Heart left ventricle (tissue), 16 donors: ENCODE measurements around the gene MAP3K5. TPM values are rescaled to one million over a fixed set of nuclear protein-coding genes. Genes with fewer than 3 reads are reported as not detected.

Experiments used
- ATAC-seq, 4 donors: fragments of 200-7000 bp; cut with Tn5 transposase; one replicate each; pipeline ENCODE4 v1.9.1; 2020 to 2022; ENCODE audit warnings: moderate library complexity in 4 of 4, mild to moderate bottlenecking in 3 of 4, moderate number of reproducible peaks in 1 of 4
- DNase-seq, 5 donors: peaks; one replicate each; pipeline ENCODE4 v3.0.0-alpha.2; 2020
- H3K27ac ChIP-seq, 12 donors: fragments of 200-600 bp; sonication (generic) in 4 of 12; one replicate each; pipeline versions ENCODE4 v1.5.0 to v1.8.0; 2016 to 2022; ENCODE audit warnings: mild to moderate bottlenecking in 2 of 12
- H3K27me3 ChIP-seq, 9 donors: fragments of 200-600 bp; sonication (generic) in 2 of 9; one replicate each; pipeline versions ENCODE4 v1.5.1 to v1.8.0; 2016 to 2022; ENCODE audit warnings: mild to moderate bottlenecking in 3 of 9
- H3K36me3 ChIP-seq, 9 donors: fragments of 200-600 bp; sonication (generic) in 2 of 9; one replicate each; pipeline versions ENCODE4 v1.5.0 to v1.8.0; 2018 to 2022; ENCODE audit warnings: mild to moderate bottlenecking in 2 of 9
- H3K4me1 ChIP-seq, 12 donors: fragments of 200-600 bp; sonication (generic) in 4 of 12; one replicate each; pipeline versions ENCODE4 v1.5.0 to v1.8.0; 2016 to 2022; ENCODE audit warnings: mild to moderate bottlenecking in 3 of 12
- H3K4me3 ChIP-seq, 12 donors: fragments of 200-600 bp; sonication (generic) in 4 of 12; one replicate each; pipeline versions ENCODE4 v1.5.0 to v1.8.0; 2017 to 2022; ENCODE audit warnings: mild to moderate bottlenecking in 9 of 12, moderate library complexity in 4 of 12
- H3K9me3 ChIP-seq, 12 donors: fragments of 200-600 bp; sonication (generic) in 4 of 12; one replicate each; pipeline versions ENCODE4 v1.5.0 to v1.8.0; 2016 to 2022; ENCODE audit warnings: mild to moderate bottlenecking in 1 of 12
- POLR2A ChIP-seq, 2 donors: fragments of 450-650 bp; IDR thresholded peaks; one replicate each; pipeline ENCODE4 v1.6.1; 2017; ENCODE audit warnings: antibody characterized with exemption in 2 of 2, mild to moderate bottlenecking in 2 of 2, moderate library complexity in 2 of 2
- WGBS, 4 donors: extraction: QIAGEN DNeasy Blood & Tissue Kit in 2 of 4; methylation state at CpG; one replicate each; pipeline versions ENCODE4 v1.1.5 to v1.1.7; 2013 to 2018; 5-methylcytosine and 5-hydroxymethylcytosine counted together
- intact Hi-C, 10 donors: fragments of 100-400 bp; cut with DNase I; formaldehyde crosslinking; loops; one replicate each; pipeline versions ENCODE4 v1.11.1 to v1.14.2; 2022
- polyA plus RNA-seq, 2 donors: library from polyadenylated mRNA; stranded (reverse); fragments of 200-250 nt; gene quantifications; one replicate each; pipeline ENCODE4 v1.2.3, GENCODE V29; 2013
- total RNA-seq, 9 donors: library from RNA; depleted of rRNA in 2 of 9; stranded (reverse); fragments of >200 nt in 2 of 9; fragmentation: NEBNext Ultra II Directional in 3 of 9; extraction: Animal tissue kit (Norgen Biotek cat#: 25700) in 3 of 9; gene quantifications; one replicate each; pipeline versions ENCODE4 v1.1.0 to v1.2.4, GENCODE V29; 2016 to 2023
- TF ChIP-seq, protein P1 (sequence below), 12 donors: fragments of 200-600 bp; sonication (generic) in 4 of 12; IDR thresholded peaks; one replicate each; pipeline versions ENCODE4 v1.5.0 to v1.8.0; 2018 to 2022; ENCODE audit warnings: antibody characterized with exemption in 12 of 12, mild to moderate bottlenecking in 5 of 12
- donor health status: ischemic (EF 13 %, LVEDD 7.1; RV severe dilation, severe dysfunction).
- donor health status: healthy with polysubstance abuse.
- donor health status: DM: no; HTN: yes; CAD: no.
- donor health status: DM: no; HTN: no; CAD: no.
- donor health status: ischemic (EF 25% LVEDD 6.9; RV normal size, moderate dysfunction).
- donor health status: ischemic (EF 25% LVEDD 5.7; RV mildly dilated, moderate dysfunction).
- donor health status: healthy.
- donor health status: DM: yes; HTN: yes; CAD: no.
- donor health status: ischemic (EF 35%, LVEDD 5.7; RV mildly dilated, moderate dysfunction).
- donor health status: nonischemic (EF 11% LVEDD 7.7; RV severe dilation, severe dysfunction).
- donor health status: DM: yes; HTN: yes; CAD: no.
- donor health status: PGD.
- donor health status: ischemic (EF 29% LVEDD 5.4; RV normal size, mild dysfunction).
- donor health status: nonischemic (EF 23%, LVEDD 6.1; RV moderate dilation, normal function).

Gene MAP3K5
- total and polyA plus RNA-seq, 11 donors: 7.1 to 34.1 (median 27.8) TPM

DNA sequence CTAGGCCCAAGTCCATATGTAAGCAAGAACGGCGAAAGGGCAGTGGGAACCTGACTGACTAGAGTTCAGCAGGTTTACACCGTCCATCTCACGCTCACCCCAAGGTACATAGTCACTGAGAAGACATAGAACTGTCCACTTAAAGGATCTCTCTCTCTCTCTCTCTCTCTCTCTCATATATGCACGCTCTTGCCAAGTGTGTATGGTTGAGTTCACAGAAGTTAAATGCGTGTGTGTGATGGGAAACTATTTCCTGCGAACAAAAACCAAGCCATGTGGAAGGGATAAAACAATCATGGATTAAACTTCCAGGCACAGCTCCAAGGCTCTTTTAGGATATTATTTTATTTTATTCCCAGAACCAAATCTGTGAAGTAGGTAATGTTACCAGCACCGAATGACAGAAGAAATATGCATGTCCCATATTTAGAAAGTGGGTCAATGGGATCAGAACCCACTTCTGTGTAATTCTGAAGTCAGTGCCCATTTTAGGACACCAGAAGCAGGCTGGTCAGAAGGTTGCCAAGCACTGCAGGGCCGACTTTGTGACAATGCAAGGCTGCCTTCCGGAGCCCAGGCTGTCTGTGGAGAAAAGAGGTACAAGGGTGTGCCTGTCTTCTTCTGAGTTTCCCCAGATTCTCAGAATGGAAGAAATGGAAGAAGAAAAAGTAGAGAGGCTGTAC lies 192.8 kb downstream of the MAP3K5 start:
- TF ChIP-seq POLR2A (IDR thresholded peaks at IDR 0.05): no peak
- TF ChIP-seq, protein P1, sequence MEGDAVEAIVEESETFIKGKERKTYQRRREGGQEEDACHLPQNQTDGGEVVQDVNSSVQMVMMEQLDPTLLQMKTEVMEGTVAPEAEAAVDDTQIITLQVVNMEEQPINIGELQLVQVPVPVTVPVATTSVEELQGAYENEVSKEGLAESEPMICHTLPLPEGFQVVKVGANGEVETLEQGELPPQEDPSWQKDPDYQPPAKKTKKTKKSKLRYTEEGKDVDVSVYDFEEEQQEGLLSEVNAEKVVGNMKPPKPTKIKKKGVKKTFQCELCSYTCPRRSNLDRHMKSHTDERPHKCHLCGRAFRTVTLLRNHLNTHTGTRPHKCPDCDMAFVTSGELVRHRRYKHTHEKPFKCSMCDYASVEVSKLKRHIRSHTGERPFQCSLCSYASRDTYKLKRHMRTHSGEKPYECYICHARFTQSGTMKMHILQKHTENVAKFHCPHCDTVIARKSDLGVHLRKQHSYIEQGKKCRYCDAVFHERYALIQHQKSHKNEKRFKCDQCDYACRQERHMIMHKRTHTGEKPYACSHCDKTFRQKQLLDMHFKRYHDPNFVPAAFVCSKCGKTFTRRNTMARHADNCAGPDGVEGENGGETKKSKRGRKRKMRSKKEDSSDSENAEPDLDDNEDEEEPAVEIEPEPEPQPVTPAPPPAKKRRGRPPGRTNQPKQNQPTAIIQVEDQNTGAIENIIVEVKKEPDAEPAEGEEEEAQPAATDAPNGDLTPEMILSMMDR (IDR thresholded peaks at IDR 0.05): no peak
- no peaks in the 10 kb centered on the region for H3K9me3 ChIP-seq
- peak; percentile 36 to 80 (median 70) for ATAC-seq
- H3K4me3 ChIP-seq: no peak overlapping the region
- H3K4me1 ChIP-seq: peaks cover 0 to 28% (median 9%) of the 10 kb centered on the region in 12 donors
- peaks cover 0 to 40% (median 17%) of the 10 kb centered on the region in 9 donors for H3K36me3 ChIP-seq
- intact Hi-C loops: loop anchor here in 1 of 10 donors (10.0 kb wide), 1 partner anchor 195 kb away; the partner anchor contains the start of gene MAP3K5
- no peaks in the 10 kb centered on the region for H3K27me3 ChIP-seq
- peak in 2 of 5 donors; percentile 27 to 39 for DNase-seq
- 67 to 70% (median 68%) methylated on average over 10 of the region's 10 CpGs for WGBS, 4 donors
- H3K27ac ChIP-seq: peak overlapping the region in 9 of 12 donors; percentile 6 to 65 (median 57)

- H3K36me3 ChIP-seq: peaks cover 0 to 32% (median 11%) of the 10 kb centered on the region in 9 donors
- no peak overlapping the region for H3K4me3 ChIP-seq
- intact Hi-C loops: no loop called here
- DNase-seq (no peak), ATAC-seq (no peak)
- H3K4me1 ChIP-seq: peaks cover 0 to 27% (median 12%) of the 10 kb centered on the region in 12 donors
- no peaks in the 10 kb centered on the region for H3K27me3 ChIP-seq
- H3K27ac ChIP-seq: no peak overlapping the region
- TF ChIP-seq, protein P1 (IDR thresholded peaks at IDR 0.05): no peak
- no peak for TF ChIP-seq POLR2A (IDR thresholded peaks at IDR 0.05)
- no peaks in the 10 kb centered on the region for H3K9me3 ChIP-seq
- whole genome bisulfite sequencing, 4 donors: 95 to 98% (median 96%) methylated on average over 3 of the region's 3 CpGs
Observed at GRCh38 chr6:136598048-136598447, 194.2 kb downstream of the MAP3K5 start.

GRCh38 chr6:136594671-136595070 lies 197.6 kb downstream of the MAP3K5 start:
- Histone ChIP-seq H3K9me3 (no peaks in the 10 kb centered on the region), H3K27ac (peak overlapping the region in 1 of 12 donors; percentile 61), H3K4me1 (peaks cover 0 to 23% (median 3%) of the 10 kb centered on the region in 12 donors), H3K4me3 (no peak overlapping the region), H3K27me3 (no peaks in the 10 kb centered on the region), H3K36me3 (peaks cover 0 to 48% (median 39%) of the 10 kb centered on the region in 9 donors)
- WGBS, 4 donors: 95 to 97% (median 95%) methylated on average over 8 of the region's 8 CpGs
- no peak for ATAC-seq
- TF ChIP-seq, protein P1 (IDR thresholded peaks at IDR 0.05): no peak
- no peak for TF ChIP-seq POLR2A (IDR thresholded peaks at IDR 0.05)
- intact Hi-C loops: no loop called here
- DNase-seq: no peak

DNA sequence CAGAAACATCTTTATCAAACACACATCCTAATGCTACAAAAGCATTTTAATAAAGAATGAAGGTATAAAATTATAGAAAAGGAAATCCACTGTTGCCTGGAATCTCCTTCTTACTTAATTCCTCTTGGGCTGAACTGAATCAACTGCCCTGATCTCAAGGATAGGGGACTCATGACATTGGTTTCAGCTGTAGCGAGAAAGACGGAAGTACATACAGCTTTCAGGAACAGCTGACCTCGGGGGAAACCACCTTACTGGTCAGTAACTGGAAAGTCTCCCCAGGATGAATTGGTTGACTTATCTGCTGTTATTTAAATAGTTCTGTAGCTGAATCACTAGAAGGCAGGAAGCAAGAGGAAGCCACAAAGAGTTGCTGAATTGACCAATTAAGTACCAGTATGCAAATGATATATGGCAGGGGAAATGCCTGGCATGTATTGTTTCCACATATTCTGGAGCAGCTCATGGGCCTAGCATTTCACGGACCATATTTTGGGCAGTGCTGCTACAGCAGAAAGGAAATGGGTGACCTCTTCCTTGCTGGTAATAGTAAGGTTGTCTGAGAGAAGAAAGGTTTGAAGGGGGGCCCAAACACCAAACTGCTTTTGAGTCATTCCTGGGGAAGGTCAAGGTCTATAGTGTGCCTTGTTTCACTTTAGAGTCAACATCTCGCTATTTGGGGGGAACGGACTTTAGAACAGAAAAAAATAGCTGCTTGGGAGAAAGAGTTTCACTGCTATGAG lies 198.4 kb downstream of the MAP3K5 start:
- Histone ChIP-seq H3K27ac (peak overlapping the region in 1 of 12 donors; percentile 68), H3K4me1 (peaks cover 0 to 23% (median 0%) of the 10 kb centered on the region in 12 donors), H3K36me3 (peaks cover 0 to 55% (median 47%) of the 10 kb centered on the region in 9 donors), H3K9me3 (no peaks in the 10 kb centered on the region), H3K4me3 (no peak overlapping the region), H3K27me3 (no peaks in the 10 kb centered on the region)
- intact Hi-C loops: no loop called here
- WGBS, 4 donors: 64 to 70% (median 68%) methylated on average over 6 of the region's 6 CpGs
- no peak for TF ChIP-seq POLR2A (IDR thresholded peaks at IDR 0.05)
- TF ChIP-seq, protein P1 (IDR thresholded peaks at IDR 0.05): no peak
- DNase-seq (no peak), ATAC-seq (peak in 3 of 4 donors; percentile 55 to 65 (median 55))
